SK-N-SH treated with all-trans-retinoic acid at 6 μM for 48 hours (cell line): ENCODE measurements around the gene GABARAPL1.

Experiments used
- ATAC-seq: fragments of 200-7000 bp; cut with Tn5 transposase; 3 replicates; pipeline ENCODE4 v1.9.1; 2020; ENCODE audit warnings: mild to moderate bottlenecking, moderate library complexity
- ARNTL ChIP-seq: fragments of 450-650 bp; formaldehyde crosslinking; IDR thresholded peaks from 2 replicates; pipeline ENCODE4 v1.5.0; 2020; ENCODE audit warnings: low read depth, mild to moderate bottlenecking, moderate library complexity, borderline replicate concordance
- CSRNP3 ChIP-seq: fragments of 250-450 bp; sonication (Bioruptor Pico); IDR thresholded peaks from 2 replicates; pipeline ENCODE4 v1.5.1; 2021; ENCODE audit warnings: mild to moderate bottlenecking, moderate library complexity
- ISL1 ChIP-seq: fragments of 250-450 bp; sonication (Bioruptor Pico); IDR thresholded peaks from 2 replicates; pipeline ENCODE4 v2.1.2; 2022; ENCODE audit warnings: mild to moderate bottlenecking, moderate library complexity
- POU6F1 ChIP-seq: fragments of 250-450 bp; sonication (Bioruptor Pico); IDR thresholded peaks from 2 replicates; pipeline ENCODE4 v1.8.0; 2021; ENCODE audit warnings: low read depth, mild to moderate bottlenecking, moderate library complexity, borderline replicate concordance
- PPARA ChIP-seq: fragments of 250-450 bp; sonication (Bioruptor Pico); IDR thresholded peaks from 2 replicates; pipeline ENCODE4 v1.5.0; 2020; ENCODE audit warnings: mild to moderate bottlenecking, borderline replicate concordance
- RARB ChIP-seq: fragments of 250-450 bp; sonication (Bioruptor Pico); IDR thresholded peaks from 2 replicates; pipeline ENCODE4 v1.8.0; 2021; ENCODE audit warnings: mild to moderate bottlenecking, moderate library complexity
- TOX ChIP-seq: fragments of 250-450 bp; sonication (Bioruptor Pico); IDR thresholded peaks from 2 replicates; pipeline ENCODE4 v1.8.0; 2021; ENCODE audit warnings: mild to moderate bottlenecking, moderate library complexity, borderline replicate concordance
- TSHZ2 ChIP-seq: fragments of 250-450 bp; sonication (Bioruptor Pico); IDR thresholded peaks from 2 replicates; pipeline ENCODE4 v1.5.0; 2020; ENCODE audit warnings: mild to moderate bottlenecking, moderate library complexity
- ZFP3 ChIP-seq: fragments of 250-450 bp; sonication (Bioruptor Pico); IDR thresholded peaks from 2 replicates; pipeline ENCODE4 v1.5.0; 2020; ENCODE audit warnings: mild to moderate bottlenecking, moderate library complexity
- ZNF70 ChIP-seq: fragments of 450-650 bp; formaldehyde crosslinking; IDR thresholded peaks from 2 replicates; pipeline ENCODE4 v1.5.0; 2020; ENCODE audit warnings: mild to moderate bottlenecking, moderate library complexity

Gene GABARAPL1

GRCh38 chr12:10268037-10268436 is 55.4 kb downstream of the GABARAPL1 start (continued):
- TF ChIP-seq TOX (CRISPR knock-in tag) (no peak), ISL1 (no peak), TSHZ2 (CRISPR knock-in tag) (no peak), ZFP3 (CRISPR knock-in tag) (no peak), PPARA (CRISPR knock-in tag) (no peak)

GRCh38 chr12:10272467-10272866 is 59.8 kb downstream of the GABARAPL1 start:
- TF ChIP-seq POU6F1 (no peak), RARB (CRISPR knock-in tag) (no peak), CSRNP3 (CRISPR knock-in tag) (no peak), TSHZ2 (CRISPR knock-in tag) (no peak), ARNTL (CRISPR knock-in tag) (no peak), ZNF70 (no peak)
- ATAC-seq: no peak
